GM21447 (cell line): Measurements from ENCODE around the gene CDC42EP4.
"Not testable (repeated sequence)": the region's sequence is repeated elsewhere in the genome, so short reads cannot be mapped to it uniquely, and the experiment has no call there.

Experiments
- ATAC-seq: cut with Tn5 transposase; IDR thresholded peaks from one replicate; pipeline ENCODE4 v1.9.1; 2021; ENCODE audit not compliant: unreplicated experiment

The CDC42EP4 gene

GRCh38 chr17:73320601-73321264 is 8.9 kb upstream of the CDC42EP4 start:
- no peak for ATAC-seq

DNA sequence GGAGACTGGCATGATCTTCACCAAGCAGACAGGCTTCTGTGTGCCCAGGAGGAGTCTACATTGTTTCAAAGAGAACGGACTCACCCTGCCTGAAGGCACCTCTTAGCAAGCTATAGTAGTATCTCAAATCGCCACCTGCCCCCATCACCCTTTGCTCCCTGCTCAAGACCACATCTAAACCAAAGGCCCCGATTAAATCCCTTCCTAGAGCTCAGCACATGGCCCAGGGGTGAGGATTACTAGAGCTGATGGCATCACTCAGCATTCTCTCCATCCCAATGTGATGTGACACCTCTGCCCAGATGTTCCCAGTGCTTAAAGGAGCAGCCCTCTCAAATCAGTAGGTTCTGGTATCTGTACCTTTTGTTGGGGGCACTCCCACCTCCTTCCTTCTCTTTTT is 8.0 kb upstream of the CDC42EP4 start:
- ATAC-seq = no peak

- ATAC-seq = no peak
These were observed 7.0 kb upstream of the CDC42EP4 start for GRCh38 chr17:73318836-73319235.

GRCh38 chr17:73318427-73318813 is 6.6 kb upstream of the CDC42EP4 start:
- no peak for ATAC-seq

- no peak for ATAC-seq
These were observed 6.0 kb upstream of the CDC42EP4 start for GRCh38 chr17:73317513-73318426.

DNA sequence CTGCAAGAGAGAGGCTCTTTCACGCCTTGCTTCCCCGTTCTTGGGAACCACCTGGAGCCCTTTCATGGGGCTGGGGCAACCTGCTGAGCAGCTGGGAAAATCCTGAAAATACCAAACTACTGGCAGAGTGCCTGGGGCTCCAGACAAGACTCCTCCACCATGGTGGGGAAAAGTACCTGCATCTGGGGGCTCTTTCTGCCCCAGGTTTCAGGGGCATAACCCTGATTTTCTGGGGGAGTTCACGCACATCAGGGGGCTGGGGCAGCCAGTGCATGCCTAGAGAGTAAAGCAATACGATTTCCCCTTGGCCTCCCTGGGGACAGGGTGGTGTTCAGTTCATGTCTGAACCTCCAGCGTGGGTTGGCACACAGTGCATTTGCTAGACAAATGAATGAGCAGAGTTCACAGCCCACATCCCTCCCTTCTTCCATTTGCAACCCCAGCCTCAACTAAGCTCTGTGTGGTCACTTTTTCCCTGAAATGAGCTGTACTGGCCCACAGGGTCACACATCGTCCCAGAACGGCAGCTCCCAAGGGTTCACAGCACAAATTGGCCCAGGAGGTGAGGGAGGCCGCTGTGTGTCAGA is 5.2 kb upstream of the CDC42EP4 start:
- ATAC-seq = peak; percentile 74

DNA sequence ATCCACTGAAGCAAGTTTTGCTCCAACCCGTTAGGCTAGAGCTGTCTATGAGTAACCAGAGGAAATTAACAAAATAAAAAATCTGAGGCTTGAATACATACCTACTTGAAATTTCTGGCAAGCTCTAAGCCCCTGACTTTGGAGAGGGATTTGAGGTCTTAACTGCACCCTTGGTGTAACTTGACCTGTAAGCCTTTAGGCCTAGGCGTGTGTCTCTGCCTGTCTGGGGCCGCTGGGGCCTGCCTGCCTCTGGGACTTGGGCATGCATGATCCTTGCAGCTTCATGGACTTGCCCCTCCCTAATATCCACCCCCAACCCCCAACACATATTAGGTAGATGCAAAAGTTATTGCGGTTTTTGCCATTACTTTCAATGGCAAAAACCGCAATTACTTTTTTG is 3.7 kb upstream of the CDC42EP4 start:
- ATAC-seq = no peak

- no peak for ATAC-seq
These were observed 1.8 kb upstream of the CDC42EP4 start for GRCh38 chr17:73313526-73314127.

GRCh38 chr17:73312887-73313286 is 1.1 kb upstream of the CDC42EP4 start:
- not testable (repeated sequence) for ATAC-seq

DNA sequence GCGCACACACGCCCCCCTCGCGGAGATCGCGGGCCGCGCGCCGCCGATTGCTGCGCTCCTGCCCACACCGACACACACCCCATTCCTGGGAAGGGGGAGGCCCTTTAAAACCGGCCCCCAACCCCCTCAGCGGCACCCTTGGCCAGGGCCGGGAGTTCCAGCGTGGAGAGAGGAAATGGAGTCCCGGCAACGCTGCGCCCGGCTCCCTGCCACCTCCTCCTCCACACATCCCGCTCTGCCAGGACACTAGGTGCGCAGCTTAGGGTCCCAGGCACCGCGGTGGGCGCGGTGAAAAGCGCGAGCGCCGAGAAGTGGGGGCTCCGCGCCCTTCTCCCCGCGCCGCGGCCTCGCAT is 397 bp downstream of the CDC42EP4 start:
- peak; percentile 19 for ATAC-seq

- no peak for ATAC-seq
These were observed 1.8 kb downstream of the CDC42EP4 start for GRCh38 chr17:73309727-73310596.

DNA sequence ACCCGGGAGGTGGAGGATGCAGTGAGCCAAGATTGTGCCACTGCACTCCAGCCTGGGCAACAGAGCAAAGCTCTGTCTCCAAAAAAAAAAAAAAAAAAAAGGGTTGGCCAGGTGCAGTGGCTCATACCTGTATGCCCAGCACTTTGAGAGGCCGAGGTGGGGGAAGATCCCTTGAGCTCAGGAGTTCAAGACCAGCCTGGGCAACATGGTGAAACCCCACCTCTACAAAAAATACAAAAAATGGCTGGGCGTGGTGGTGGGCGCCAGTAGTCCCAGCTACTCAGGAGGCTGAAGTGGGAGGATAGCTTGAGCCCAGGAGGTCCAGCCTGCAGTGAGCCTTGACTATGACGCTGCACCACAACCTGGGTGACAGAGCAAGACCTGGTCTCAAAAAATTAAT is 2.8 kb downstream of the CDC42EP4 start:
- not testable (repeated sequence) for ATAC-seq

DNA sequence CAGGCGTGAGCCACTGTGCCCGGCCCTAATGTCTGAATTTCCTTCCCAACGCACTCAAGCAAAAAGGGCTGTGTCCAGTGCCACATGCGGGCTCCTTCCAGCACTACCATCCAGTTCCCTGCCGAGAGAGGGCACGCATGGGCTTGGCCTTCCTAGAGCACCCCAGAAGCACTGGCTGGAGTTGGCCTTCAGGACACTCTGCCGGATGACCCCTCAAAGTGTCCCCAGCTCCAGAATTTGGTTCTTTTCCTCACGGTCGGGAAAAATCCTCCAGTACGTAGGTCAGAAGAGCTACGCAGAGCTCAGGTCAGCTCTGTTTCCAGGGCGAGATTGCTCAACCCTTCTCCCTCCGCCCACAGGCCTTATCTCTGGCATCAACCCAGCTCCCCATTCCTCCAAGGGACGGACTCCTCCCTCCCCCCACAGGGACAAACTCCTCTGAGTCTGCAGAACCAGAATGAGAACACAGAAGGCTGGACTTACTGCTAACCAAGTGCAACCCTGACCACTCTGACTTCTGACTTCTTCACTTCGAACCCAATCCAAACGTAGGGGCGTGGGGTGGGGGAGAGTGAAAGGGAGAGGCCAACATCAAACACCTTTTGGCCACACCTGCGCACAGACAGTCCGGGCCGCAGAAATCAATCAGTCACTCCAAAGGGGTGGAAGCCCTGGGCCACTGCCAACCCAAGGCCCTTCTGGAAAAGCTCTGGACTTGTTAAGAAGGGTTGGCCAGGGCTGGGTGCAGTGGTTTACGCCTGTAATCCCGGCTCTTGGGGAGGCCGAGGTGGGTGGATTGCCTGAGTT is 3.6 kb downstream of the CDC42EP4 start:
- ATAC-seq = no peak

GRCh38 chr17:73307130-73307529 is 4.7 kb downstream of the CDC42EP4 start:
- no peak for ATAC-seq

- no peak for ATAC-seq
These were observed 5.7 kb downstream of the CDC42EP4 start for GRCh38 chr17:73305845-73306836.

DNA sequence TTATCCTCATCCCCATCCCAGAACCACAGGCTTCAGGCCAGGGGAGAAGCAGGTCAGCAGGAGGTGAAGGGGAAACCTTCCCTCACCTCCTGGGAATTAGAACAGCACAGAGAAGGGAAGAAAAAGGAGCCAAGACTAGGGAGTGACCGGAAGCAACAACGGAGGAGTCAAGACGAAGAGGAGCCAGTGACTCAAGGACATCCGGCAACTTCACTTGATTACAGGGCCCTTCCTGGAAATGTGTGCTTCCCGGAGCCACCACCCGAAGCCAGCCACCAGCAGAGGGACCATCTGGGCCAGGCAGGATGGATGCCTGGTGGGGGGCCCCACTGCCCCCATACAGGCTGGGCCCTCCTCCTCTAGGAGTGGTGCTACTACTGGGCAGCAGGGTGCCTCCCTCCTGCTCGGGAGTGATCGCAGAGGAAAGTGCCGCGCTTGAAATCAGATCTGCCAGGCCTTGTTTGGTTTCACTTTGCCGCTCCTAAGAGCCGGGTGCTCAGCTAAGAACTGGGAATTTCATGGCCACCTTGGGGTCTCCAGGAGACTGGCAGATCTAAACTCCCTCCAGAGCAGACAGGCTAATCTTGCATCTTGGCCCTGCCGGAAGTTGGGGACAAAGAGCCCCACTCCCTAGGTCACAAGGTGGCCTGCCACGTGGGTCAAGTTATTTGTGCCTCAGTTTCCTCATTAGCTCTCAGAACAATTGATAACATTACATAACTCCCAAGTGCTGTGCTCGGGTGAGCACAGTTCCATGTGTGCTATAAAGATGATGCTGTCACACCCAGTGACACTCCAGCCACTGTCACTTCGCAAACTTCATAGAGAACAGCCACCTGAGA is 6.6 kb downstream of the CDC42EP4 start:
- no peak for ATAC-seq

- no peak for ATAC-seq
These were observed 7.4 kb downstream of the CDC42EP4 start for GRCh38 chr17:73304438-73304837.

- no peak for ATAC-seq
These were observed 9.6 kb downstream of the CDC42EP4 start for GRCh38 chr17:73302189-73302588.
